Measurements from ENCODE around the gene EAF1.

EAF1 gene

GRCh38 chr3:15486979-15487378, 59.6 kb downstream of the EAF1 start:
- no peak for DNase-seq

GRCh38 chr3:15488002-15488401, 60.6 kb downstream of the EAF1 start:
- no peak for DNase-seq

DNA sequence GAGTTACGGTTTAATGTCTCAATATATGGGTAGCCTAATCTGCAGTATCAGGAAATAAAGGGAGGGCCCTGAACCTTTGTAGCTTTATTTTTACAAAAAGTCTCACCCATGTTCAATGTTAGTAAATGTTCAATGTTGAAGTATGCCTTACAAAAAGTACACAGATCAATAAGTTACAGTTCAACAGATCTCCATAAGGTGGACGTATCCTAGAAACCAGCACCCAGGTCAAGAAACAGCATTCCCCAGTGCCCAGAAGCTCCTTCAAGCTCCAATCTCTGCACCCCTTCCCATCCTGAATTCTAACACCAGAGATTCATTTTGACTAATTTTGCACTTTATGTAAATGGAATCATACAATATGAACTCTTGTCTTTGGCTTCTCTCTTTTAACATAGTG, 62.8 kb downstream of the EAF1 start:
- no peak for DNase-seq

DNA sequence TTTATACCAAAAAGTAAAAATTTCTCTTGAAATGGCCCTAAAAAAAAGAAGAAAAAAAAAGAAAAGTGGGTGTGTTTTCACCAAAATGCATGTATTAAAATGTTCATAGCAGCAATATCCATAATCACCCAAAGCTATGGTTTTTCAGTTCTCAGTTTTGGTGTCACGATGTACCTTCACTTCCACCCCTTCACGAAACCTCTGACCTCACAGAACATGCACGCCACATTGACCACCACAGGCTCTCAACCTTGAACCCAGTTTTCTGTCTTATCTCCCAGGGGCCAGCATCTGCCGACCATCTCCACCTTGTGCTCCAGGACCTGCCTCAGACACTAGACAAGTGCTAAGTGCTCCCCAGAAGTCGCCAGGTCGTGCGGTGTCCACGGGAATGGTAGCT, 63.7 kb downstream of the EAF1 start:
- DNase-seq = no peak
